ENCODE measurements around the gene BRSK2. TPM values are rescaled to one million over a fixed set of nuclear protein-coding genes. Genes with fewer than 3 reads are reported as not detected.

BRSK2 gene
- total RNA-seq, 1 donor from 2014 or later = 7.1 TPM

- no peak overlapping the region for H3K27ac ChIP-seq (ENCODE audit: low read depth, low read length)
- TF ChIP-seq EZH2 (IDR thresholded peaks at IDR 0.05; ENCODE audit: insufficient read depth, low read length) = no peak
- no peak for TF ChIP-seq CTCF (IDR thresholded peaks at IDR 0.05; ENCODE audit: insufficient read depth, low read depth, low read length)
- H3K4me2 ChIP-seq (ENCODE audit: low read length) = no peak overlapping the region
- FAIRE-seq = no peak
- no peak overlapping the region for H3K9ac ChIP-seq (ENCODE audit: low read length)
- H2AFZ ChIP-seq (ENCODE audit: low read depth, low read length) = no peak overlapping the region
- Mint-ChIP-seq H3K27ac (ENCODE audit: unreplicated experiment) (no peak overlapping the region), H3K9me3 (ENCODE audit: unreplicated experiment) (no peaks in the 10 kb centered on the region), H3K36me3 (ENCODE audit: low read depth, unreplicated experiment) (peaks cover 7% of the 10 kb centered on the region), H3K4me1 (ENCODE audit: low read depth, unreplicated experiment) (peaks cover 5% of the 10 kb centered on the region), H3K27me3 (ENCODE audit: low read depth, unreplicated experiment) (no peaks in the 10 kb centered on the region), H3K4me3 (ENCODE audit: unreplicated experiment) (no peak overlapping the region)
- DNase-seq (ENCODE audit: low read depth) = no peak
- no peaks in the 10 kb centered on the region for H3K27me3 ChIP-seq (ENCODE audit: insufficient read depth, low read length)
- peaks cover 81% of the 10 kb centered on the region for H4K20me1 ChIP-seq (ENCODE audit: insufficient read depth, low read length)
- H3K36me3 ChIP-seq (ENCODE audit: insufficient read depth, low read length) = no peaks in the 10 kb centered on the region
- H3K9me3 ChIP-seq (ENCODE audit: insufficient read depth, low read depth, low read length) = no peaks in the 10 kb centered on the region
- peaks cover 23% of the 10 kb centered on the region for H3K79me2 ChIP-seq (ENCODE audit: insufficient read depth, low read length)
- peaks cover 3% of the 10 kb centered on the region for H3K4me1 ChIP-seq (ENCODE audit: insufficient read depth, low read length)
- no peak overlapping the region for H3K4me3 ChIP-seq (ENCODE audit: insufficient read depth, low read depth, low read length)
Measured at GRCh38 chr11:1483445-1483961, 93.8 kb downstream of the BRSK2 start.

- H3K9me3 ChIP-seq (ENCODE audit: insufficient read depth, low read depth, low read length) = no peaks in the 10 kb centered on the region
- TF ChIP-seq EZH2 (IDR thresholded peaks at IDR 0.05; ENCODE audit: insufficient read depth, low read length) = no peak
- no peak for TF ChIP-seq CTCF (IDR thresholded peaks at IDR 0.05; ENCODE audit: insufficient read depth, low read depth, low read length)
- H4K20me1 ChIP-seq (ENCODE audit: insufficient read depth, low read length) = peaks cover 84% of the 10 kb centered on the region
- no peaks in the 10 kb centered on the region for H3K27me3 ChIP-seq (ENCODE audit: insufficient read depth, low read length)
- Mint-ChIP-seq H3K27ac (ENCODE audit: unreplicated experiment) (no peak overlapping the region), H3K4me1 (ENCODE audit: low read depth, unreplicated experiment) (peaks cover 6% of the 10 kb centered on the region), H3K36me3 (ENCODE audit: low read depth, unreplicated experiment) (peaks cover 2% of the 10 kb centered on the region), H3K27me3 (ENCODE audit: low read depth, unreplicated experiment) (no peaks in the 10 kb centered on the region), H3K4me3 (ENCODE audit: unreplicated experiment) (no peak overlapping the region), H3K9me3 (ENCODE audit: unreplicated experiment) (no peaks in the 10 kb centered on the region)
- no peak overlapping the region for H3K27ac ChIP-seq (ENCODE audit: low read depth, low read length)
- H3K4me2 ChIP-seq (ENCODE audit: low read length) = no peak overlapping the region
- no peak overlapping the region for H3K4me3 ChIP-seq (ENCODE audit: insufficient read depth, low read depth, low read length)
- no peak overlapping the region for H3K9ac ChIP-seq (ENCODE audit: low read length)
- no peaks in the 10 kb centered on the region for H3K36me3 ChIP-seq (ENCODE audit: insufficient read depth, low read length)
- H3K4me1 ChIP-seq (ENCODE audit: insufficient read depth, low read length) = peaks cover 3% of the 10 kb centered on the region
- peaks cover 28% of the 10 kb centered on the region for H3K79me2 ChIP-seq (ENCODE audit: insufficient read depth, low read length)
- DNase-seq (ENCODE audit: low read depth) = no peak
- H2AFZ ChIP-seq (ENCODE audit: low read depth, low read length) = no peak overlapping the region
- no peak for FAIRE-seq
Measured at GRCh38 chr11:1484061-1484671, 94.4 kb downstream of the BRSK2 start.
